HepG2 (cell line): ENCODE results near the gene THSD1.
"Not testable (repeated sequence)": the region's sequence is repeated elsewhere in the genome, so short reads cannot be mapped to it uniquely, and the experiment has no call there.

Experiments used
- BHLHE40 ChIP-seq: IDR thresholded peaks from 2 replicates; pipeline ENCODE4 v1.6.1; 2011; ENCODE audit warnings: low read length, improper control_type of control experiment
- MYNN ChIP-seq: sonication (generic); formaldehyde crosslinking; IDR thresholded peaks from 2 replicates; pipeline ENCODE4 v1.4.0; 2020; ENCODE audit warnings: mild to moderate bottlenecking, low read depth, missing genetic modification reagents
- PHF21A ChIP-seq: sonication (generic); formaldehyde crosslinking; IDR thresholded peaks from 2 replicates; pipeline ENCODE4 v1.5.0; 2020; ENCODE audit warnings: mild to moderate bottlenecking, missing genetic modification reagents
- ZNF17 ChIP-seq: sonication (generic); formaldehyde crosslinking; IDR thresholded peaks from 2 replicates; pipeline ENCODE4 v1.5.0; 2020; ENCODE audit warnings: mild to moderate bottlenecking, missing genetic modification reagents
- TF ChIP-seq, protein P1 (sequence below): IDR thresholded peaks from 2 replicates; pipeline ENCODE4 v1.6.1; 2016; ENCODE audit warnings: control low read depth
- TF ChIP-seq, protein P2 (sequence below): sonication (generic); formaldehyde crosslinking; IDR thresholded peaks from 2 replicates; pipeline ENCODE4 v1.4.0; 2020; ENCODE audit warnings: missing genetic modification reagents

DNA sequence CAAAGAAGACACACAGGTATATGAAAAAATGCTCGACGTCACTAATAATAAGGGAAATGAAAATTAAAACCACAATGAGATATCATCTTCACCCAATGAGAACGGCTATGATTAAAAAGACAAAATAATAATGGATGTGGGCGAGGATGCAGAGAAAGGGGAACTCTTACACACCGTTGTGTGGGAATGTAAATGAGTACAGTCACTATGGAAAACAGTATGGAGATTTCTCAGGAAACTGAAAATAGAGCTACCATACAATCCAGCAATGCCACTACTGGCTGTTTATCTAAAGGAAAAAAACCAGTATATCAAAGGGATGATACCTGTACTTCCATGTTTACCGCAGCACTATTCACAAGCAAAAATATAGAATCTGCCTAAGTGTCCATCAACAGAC is 74.1 kb downstream of the THSD1 start:
- TF ChIP-seq ZNF17 (CRISPR knock-in tag); MYNN; BHLHE40; PHF21A (CRISPR knock-in tag): not testable (repeated sequence)
- TF ChIP-seq, protein P1, sequence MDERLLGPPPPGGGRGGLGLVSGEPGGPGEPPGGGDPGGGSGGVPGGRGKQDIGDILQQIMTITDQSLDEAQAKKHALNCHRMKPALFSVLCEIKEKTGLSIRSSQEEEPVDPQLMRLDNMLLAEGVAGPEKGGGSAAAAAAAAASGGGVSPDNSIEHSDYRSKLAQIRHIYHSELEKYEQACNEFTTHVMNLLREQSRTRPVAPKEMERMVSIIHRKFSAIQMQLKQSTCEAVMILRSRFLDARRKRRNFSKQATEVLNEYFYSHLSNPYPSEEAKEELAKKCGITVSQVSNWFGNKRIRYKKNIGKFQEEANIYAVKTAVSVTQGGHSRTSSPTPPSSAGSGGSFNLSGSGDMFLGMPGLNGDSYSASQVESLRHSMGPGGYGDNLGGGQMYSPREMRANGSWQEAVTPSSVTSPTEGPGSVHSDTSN = not testable (repeated sequence)
- TF ChIP-seq, protein P2, sequence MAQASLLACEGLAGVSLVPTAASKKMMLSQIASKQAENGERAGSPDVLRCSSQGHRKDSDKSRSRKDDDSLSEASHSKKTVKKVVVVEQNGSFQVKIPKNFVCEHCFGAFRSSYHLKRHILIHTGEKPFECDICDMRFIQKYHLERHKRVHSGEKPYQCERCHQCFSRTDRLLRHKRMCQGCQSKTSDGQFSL = not testable (repeated sequence)
